CD4-positive, alpha-beta T cell treated with Interleukin-4 for 1 hour (primary cell): ENCODE results near the gene DNM3.

ENCODE experiments used
- DNase-seq, 2 donors: peaks; one replicate each; pipeline ENCODE4 v3.0.0-alpha.2; 2020 to 2022

The DNM3 gene

DNA sequence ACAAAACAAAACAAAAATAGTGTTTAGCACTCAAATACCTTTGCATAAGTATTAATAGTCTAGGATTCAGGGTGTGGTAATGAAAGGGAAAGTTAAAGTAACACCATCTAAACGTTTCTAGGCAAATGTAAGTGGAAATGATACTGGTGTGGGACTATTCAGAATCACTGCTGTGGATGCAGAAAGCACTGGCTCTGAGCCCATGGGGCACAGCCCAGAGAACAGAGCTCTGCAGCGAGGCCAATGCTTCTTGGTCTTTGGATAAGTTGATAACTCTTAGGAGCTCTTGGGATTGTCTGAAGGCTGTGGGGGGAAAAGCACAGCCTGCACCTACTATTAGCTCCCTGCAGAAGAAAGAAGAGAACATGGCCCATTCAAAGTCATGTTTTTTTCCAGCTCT, 21.4 kb upstream of the DNM3 start:
- DNase-seq: no peak

GRCh38 chr1:171826973-171827372, 14.3 kb upstream of the DNM3 start:
- no peak for DNase-seq

DNA sequence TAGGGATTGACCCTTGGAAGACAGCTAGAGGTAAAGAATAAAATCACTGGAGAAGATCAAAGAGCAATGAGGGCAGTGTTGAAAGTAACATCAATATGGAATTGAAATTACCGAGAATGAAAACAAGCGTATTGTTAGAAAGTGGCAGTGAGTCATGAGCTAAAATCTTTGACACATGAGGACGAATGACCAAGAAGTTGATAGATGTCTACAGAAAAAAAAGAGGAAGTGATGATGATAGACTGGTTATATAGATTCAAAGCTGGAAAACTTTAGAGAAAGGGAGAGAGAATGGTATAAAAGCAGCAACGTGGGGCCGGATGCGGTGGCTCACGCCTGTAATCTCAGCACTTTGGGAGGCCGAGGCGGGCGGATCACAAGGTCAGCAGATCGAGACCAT, 12.5 kb upstream of the DNM3 start:
- DNase-seq: no peak

DNA sequence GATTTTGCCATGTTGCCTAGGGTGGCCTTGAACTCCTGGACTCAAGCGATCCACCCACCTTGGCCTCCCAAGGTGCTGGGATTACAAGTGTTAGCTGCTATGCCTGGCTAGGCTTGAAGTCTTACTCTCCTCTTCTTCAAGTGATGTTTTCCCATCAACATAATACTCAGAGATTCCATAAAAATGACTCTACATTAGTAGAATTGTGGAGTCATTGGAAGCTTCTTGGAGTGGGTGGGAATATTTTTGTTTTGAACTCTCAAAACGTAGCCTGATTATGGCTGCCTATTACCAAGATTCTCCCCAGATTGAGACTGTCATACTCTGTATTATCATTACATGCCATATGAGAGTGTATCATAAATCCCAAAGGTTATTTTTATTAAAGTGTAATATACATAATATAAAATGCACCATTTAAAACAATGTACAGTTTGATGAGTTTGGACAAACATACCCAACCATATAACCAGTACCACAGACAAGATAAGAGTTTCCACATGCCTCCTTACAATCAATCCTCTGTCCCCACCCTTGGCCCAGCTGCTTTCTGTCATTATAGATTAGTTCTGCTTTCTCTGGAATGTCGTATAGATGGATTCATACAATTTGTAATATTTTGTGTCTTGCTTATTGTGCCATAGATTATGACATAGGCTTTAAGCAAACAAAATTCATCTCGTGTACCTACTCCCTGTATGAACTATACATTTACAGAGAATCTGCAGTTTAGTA, 8.0 kb upstream of the DNM3 start:
- DNase-seq: no peak

- no peak for DNase-seq
These were observed 6.5 kb upstream of the DNM3 start for GRCh38 chr1:171834821-171835220.

DNA sequence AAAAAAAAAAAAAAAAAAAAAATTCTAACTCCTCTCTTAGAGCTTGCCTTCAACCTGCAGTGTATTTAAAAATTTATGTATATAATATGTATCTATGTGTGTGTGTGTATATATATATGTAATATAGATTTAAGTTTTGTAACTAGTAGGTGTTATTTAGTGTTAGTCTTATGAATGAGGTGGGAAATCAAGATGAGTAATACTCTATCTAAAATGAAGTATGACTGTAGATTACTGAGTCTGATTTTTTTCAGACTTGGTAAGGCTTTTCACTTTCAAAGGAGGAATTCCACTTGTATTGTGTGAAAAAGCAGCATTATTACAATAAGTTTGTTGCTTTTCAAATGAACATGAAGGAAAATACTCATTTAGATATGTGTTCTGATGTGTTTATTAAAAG, 5.4 kb upstream of the DNM3 start:
- DNase-seq: no peak

DNA sequence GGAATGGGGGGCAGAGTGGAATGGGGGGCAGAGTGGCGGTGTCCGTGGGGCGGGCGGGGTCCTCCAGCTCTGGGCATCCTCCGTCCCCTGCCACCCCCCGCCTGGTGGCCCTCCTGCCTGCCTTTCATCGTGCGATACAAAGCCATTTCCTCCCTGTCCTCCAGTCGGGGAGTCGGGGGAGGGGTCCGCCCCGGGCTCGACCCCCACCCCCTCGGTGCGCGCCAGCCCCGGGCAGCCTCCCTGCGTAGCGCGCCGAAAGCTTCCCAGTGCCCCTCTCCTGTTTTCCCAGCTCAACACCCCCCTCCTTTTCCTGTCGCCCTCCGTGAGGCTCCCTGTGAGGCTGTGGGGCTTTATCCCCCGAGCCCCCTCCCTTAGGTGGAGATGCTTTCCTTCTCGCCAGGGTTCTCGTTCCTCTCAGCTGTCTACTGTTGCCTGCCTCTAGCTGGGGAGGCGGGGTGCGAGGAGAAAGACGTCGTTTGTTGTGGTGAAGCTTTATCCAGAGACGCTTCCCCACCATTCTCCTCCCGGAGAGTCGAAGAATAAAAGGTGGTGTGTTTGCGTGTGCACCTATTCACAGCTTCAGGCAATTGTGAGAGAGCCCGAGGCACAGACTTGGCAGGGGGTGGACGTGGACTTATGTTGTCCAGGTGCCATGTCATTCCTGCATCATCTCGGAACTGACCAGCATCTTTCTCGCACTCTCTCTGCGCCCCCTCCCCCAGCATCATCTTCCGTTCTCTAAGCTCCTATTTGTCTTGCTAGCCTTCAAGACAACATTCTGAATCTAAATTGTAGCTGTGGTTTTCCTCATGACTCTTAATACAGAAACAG, 848 bp downstream of the DNM3 start:
- DNase-seq: peak; percentile 13 to 24

GRCh38 chr1:171844381-171844780, 3.1 kb downstream of the DNM3 start:
- no peak for DNase-seq

DNA sequence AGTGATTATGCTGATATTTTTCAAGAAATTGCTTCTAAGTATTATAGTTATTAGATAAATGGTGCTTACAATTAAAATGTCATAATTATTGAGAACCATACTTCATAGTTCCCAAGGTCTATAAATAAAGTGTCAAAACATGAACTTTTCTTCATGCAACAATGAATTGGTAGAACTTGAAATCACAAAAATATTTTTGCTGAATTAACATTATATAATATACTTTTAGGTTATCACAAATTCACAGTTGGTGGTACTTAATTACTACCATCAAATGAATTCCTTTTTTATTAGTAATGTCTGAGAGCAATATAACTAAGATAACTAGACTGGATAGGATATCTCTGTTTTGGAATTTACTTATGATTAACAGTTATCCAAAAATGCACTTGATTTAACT, 4.7 kb downstream of the DNM3 start:
- DNase-seq: no peak

- DNase-seq: no peak
These were observed 8.1 kb downstream of the DNM3 start for GRCh38 chr1:171849245-171849898.

GRCh38 chr1:171850651-171851350, 9.5 kb downstream of the DNM3 start:
- no peak for DNase-seq

GRCh38 chr1:171852272-171852671, 11.0 kb downstream of the DNM3 start:
- DNase-seq: no peak

DNA sequence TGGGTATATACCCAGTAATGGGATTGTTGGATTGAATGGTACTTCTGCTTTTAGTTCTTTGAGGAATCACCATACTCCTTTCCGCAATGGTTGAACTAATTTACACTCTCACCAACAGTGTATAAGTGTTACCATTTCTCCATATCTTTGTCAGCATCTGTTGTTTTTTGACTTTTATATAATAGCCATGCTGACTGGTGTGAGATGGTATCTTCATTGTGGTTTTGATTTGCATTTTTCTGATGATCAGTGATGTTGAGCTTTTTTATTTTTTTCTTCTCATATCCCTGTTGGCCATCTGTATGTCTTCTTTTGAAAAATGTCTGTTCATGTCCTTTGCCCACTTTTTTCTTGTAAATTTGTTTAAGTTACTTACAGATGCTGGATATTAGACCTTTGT, 14.1 kb downstream of the DNM3 start:
- no peak for DNase-seq

DNA sequence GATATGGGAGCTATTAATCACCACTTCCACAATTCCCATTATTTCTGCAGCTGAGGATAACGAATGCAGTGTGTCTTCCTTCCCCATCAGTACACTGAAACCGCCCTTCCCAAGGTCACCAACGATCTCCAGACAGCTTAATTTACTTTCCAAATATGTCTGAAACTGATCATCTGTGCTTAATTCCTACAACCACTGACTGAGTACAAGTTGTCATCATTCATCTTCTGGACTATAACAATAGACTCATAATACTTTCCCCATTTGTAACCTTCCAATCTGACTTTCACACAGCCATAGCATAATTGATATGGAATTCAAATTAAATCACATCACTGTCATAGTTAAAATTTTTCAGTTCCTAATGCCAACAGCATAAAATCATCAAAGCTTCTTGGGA, 17.4 kb downstream of the DNM3 start:
- no peak for DNase-seq

DNA sequence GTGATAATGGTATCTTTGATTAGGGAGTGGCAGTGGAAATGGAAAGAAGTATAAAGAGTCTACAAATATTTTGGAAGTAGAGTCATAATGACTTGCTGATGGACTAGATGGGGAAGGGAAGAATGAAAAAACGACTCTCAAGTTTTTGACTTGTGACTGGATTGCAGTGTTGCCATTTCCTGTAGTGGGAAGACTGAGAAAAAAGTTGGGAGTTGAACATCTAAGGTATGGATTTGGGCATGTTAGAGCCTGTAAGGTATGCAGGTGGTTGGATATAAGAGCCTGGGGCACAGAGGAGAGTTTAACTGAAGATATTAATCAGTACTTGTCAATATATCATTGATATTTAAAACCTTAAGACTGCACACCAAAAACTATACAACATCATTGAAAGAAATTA, 19.4 kb downstream of the DNM3 start:
- DNase-seq: no peak

GRCh38 chr1:171863531-171863930, 22.2 kb downstream of the DNM3 start:
- DNase-seq: no peak

- DNase-seq: no peak
These were observed 23.0 kb downstream of the DNM3 start for GRCh38 chr1:171864308-171864707.

DNA sequence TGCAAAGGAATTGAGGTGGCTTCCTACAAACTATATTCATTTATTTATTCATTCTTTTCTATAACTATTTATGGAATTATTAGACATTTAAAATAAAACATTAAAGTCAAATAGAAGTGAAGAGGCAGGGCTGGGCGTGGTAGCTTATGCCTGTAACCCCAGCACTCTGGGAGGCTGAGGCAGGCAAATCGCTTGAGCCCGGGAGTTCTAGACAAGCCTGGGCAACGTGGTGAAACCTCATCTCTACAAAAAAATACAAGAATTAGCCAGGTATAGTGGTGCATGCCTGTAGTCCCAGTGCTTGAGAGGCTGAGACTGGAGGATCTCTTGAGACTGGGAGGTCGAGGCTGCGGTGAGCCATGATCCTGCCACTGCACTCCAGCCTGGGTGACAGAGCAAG, 23.8 kb downstream of the DNM3 start:
- DNase-seq: no peak

DNA sequence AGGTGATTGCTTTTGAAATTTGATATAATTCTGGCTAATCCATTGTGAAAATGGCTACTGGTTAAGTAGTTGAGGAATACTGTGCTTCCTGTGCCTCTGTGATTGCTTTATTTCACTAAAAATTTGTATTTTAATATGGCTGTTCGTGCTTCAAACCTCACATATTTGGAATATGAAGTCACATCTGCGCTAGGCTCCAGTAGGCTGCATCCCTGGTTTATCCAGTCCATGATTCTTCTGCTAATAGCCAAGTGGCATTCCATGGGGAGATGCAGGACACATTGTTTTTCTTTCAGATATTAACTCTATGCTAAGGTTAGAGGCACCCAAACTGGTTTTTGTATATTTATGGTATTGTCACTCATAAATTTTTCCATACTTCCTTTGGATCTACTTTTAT, 25.9 kb downstream of the DNM3 start:
- DNase-seq: no peak

GRCh38 chr1:171868217-171868803, 27.0 kb downstream of the DNM3 start:
- DNase-seq: no peak

DNA sequence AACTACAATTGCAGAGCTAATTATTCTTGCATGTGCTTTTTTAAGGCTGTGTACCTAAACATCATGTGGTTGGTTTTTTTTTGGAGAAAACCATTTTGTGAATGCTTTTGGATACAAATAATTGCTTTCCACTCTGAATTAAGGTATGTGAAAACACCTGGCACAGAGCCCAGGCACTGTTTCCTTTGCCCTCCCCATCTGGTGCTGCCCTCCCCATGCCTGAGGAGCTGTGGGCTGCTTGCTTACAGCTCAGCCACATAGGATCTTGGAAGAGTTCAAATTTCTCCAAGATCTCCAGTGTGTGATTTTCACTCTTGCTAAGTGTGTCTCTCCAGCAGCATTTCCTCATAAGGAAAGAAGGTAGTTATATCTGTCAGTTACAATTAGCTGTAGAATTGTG, 27.8 kb downstream of the DNM3 start:
- no peak for DNase-seq

DNA sequence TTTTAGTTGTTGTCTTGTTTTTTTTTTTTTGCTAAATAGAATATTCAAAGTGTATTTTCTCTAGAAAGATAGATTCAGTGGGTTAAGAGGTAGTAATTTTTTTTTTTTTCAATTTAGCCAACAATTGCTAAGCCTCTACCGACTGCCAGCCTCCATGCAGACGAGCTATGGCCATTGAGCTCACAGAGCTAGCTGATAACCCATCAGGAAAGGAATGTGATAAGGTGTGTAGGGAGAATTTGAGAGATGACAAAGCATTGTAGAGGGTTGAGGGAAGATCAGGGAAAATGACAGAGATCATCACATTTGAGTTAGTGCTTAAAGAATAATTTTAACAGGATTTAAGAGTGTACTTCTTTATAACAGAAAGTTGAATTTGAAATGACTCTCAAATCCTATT, 30.6 kb downstream of the DNM3 start:
- no peak for DNase-seq

DNA sequence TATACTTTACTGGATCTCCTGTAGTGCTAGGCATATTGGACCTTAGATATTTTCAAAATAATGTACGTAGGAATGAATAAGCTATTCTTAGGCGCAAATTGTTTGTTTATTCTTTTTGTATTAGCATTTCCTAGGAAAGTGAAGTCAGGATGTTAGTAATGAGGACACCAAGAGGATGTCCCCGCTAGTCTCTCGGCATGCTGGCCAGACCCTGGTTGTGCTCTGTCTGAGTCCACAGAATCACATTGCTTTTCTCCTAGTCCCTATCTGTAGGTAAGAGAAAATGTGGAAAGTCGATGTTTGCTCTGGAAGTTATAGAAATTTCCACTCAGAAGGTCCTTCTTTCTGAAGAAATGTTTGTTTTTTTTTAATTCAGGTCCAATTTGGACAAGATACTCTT, 31.1 kb downstream of the DNM3 start:
- DNase-seq: no peak
